ENCODE data around the gene BTG1. TPM values are rescaled to one million over a fixed set of nuclear protein-coding genes. Genes with fewer than 3 reads are reported as not detected.

Gene BTG1
- total RNA-seq, 2 donors from 2014 or later = 48.5 to 53.7 TPM

GRCh38 chr12:92118826-92119536 is 26.7 kb downstream of the BTG1 start:
- Histone ChIP-seq H3K4me1 (peaks cover 19% of the 10 kb centered on the region), H3K4me3 (no peak overlapping the region), H3K27me3 (no peaks in the 10 kb centered on the region), H3K36me3 (replicated peaks in 1 of 2; ENCODE audit: insufficient read depth in 1 of 2, low read depth in 2 of 2) (no peaks in the 10 kb centered on the region), H3K9me3 (no peaks in the 10 kb centered on the region), H3K27ac (no peak overlapping the region)
- ATAC-seq (no peak), DNase-seq (no peak)
- TF ChIP-seq CTCF (IDR thresholded peaks at IDR 0.05) = no peak
- TF ChIP-seq POLR2A (IDR thresholded peaks at IDR 0.05) = no peak
- 88 to 94% methylated on average over 2 of the region's 2 CpGs for WGBS, 2 donors
- intact Hi-C loops (cut with DNase I) = no loop called here

GRCh38 chr12:92114834-92115233 is 30.8 kb downstream of the BTG1 start:
- intact Hi-C loops (cut with DNase I) = no loop called here
- H3K27ac ChIP-seq = no peak overlapping the region
- H3K9me3 ChIP-seq = no peaks in the 10 kb centered on the region
- H3K36me3 ChIP-seq (replicated peaks in 1 of 2; ENCODE audit: insufficient read depth in 1 of 2, low read depth in 2 of 2) = no peaks in the 10 kb centered on the region
- no peak overlapping the region for H3K4me3 ChIP-seq
- peaks cover 5% of the 10 kb centered on the region for H3K4me1 ChIP-seq
- TF ChIP-seq CTCF (IDR thresholded peaks at IDR 0.05) (no peak), POLR2A (IDR thresholded peaks at IDR 0.05) (no peak)
- ATAC-seq = no peak
- 92 to 96% methylated on average over 2 of the region's 2 CpGs for WGBS, 2 donors
- no peaks in the 10 kb centered on the region for H3K27me3 ChIP-seq
- no peak for DNase-seq

GRCh38 chr12:92111256-92111655 is 34.4 kb downstream of the BTG1 start:
- Histone ChIP-seq H3K4me1 (peaks cover 36% of the 10 kb centered on the region), H3K4me3 (no peak overlapping the region), H3K27me3 (no peaks in the 10 kb centered on the region), H3K9me3 (no peaks in the 10 kb centered on the region), H3K27ac (no peak overlapping the region), H3K36me3 (replicated peaks in 1 of 2; ENCODE audit: insufficient read depth in 1 of 2, low read depth in 2 of 2) (no peaks in the 10 kb centered on the region)
- intact Hi-C loops (cut with DNase I) = no loop called here
- no peak for DNase-seq
- TF ChIP-seq CTCF (IDR thresholded peaks at IDR 0.05) (no peak), POLR2A (IDR thresholded peaks at IDR 0.05) (no peak)
- ATAC-seq = no peak

- Histone ChIP-seq H3K4me1 (peaks cover 46% of the 10 kb centered on the region), H3K9me3 (no peaks in the 10 kb centered on the region), H3K27me3 (no peaks in the 10 kb centered on the region), H3K36me3 (replicated peaks in 1 of 2; ENCODE audit: insufficient read depth in 1 of 2, low read depth in 2 of 2) (no peaks in the 10 kb centered on the region), H3K4me3 (no peak overlapping the region), H3K27ac (no peak overlapping the region)
- intact Hi-C loops (cut with DNase I) = no loop called here
- TF ChIP-seq CTCF (IDR thresholded peaks at IDR 0.05) (no peak), POLR2A (IDR thresholded peaks at IDR 0.05) (no peak)
- 75 to 83% methylated on average over 1 of the region's 1 CpG for WGBS, 2 donors
- ATAC-seq = no peak
- no peak for DNase-seq
Observed at GRCh38 chr12:92110083-92110640, 35.5 kb downstream of the BTG1 start.

- no peak overlapping the region for H3K27ac ChIP-seq
- peaks cover 42% of the 10 kb centered on the region for H3K4me1 ChIP-seq
- no peaks in the 10 kb centered on the region for H3K9me3 ChIP-seq
- H3K36me3 ChIP-seq (replicated peaks in 1 of 2; ENCODE audit: insufficient read depth in 1 of 2, low read depth in 2 of 2) = no peaks in the 10 kb centered on the region
- TF ChIP-seq POLR2A (IDR thresholded peaks at IDR 0.05) (no peak), CTCF (IDR thresholded peaks at IDR 0.05) (no peak)
- intact Hi-C loops (cut with DNase I) = no loop called here
- 99 to 100% methylated on average over 4 of the region's 4 CpGs for WGBS, 2 donors
- ATAC-seq (no peak), DNase-seq (no peak)
- H3K4me3 ChIP-seq = no peak overlapping the region
- no peaks in the 10 kb centered on the region for H3K27me3 ChIP-seq
Observed at GRCh38 chr12:92109613-92110012, 36.0 kb downstream of the BTG1 start.

Data from body of pancreas (tissue), 4 donors.